WTC11 (cell line): Measurements from ENCODE around the gene ACSF3. TPM values are rescaled to one million over a fixed set of nuclear protein-coding genes. Genes with fewer than 3 reads are reported as not detected.

Experiments used
- ATAC-seq: fragments of 200-7000 bp; cut with Tn5 transposase; 2 replicates; pipeline ENCODE4 v1.10.0; 2021; ENCODE audit warnings: mild to moderate bottlenecking, moderate library complexity
- CTCF ChIA-PET: fragments of 300-600 bp; sonication (Branson Sonifier 250); formaldehyde crosslinking; loops from one replicate; lab custom pipeline; 2021; ENCODE audit warnings: antibody characterized with exemption; lab: Charles Lee
- POLR2A ChIA-PET: fragments of 350-600 bp; sonication (Branson Sonifier 250); formaldehyde crosslinking; loops from one replicate; lab custom pipeline; 2021; ENCODE audit warnings: antibody characterized with exemption; lab: Charles Lee
- DNase-seq: peaks from one replicate; pipeline ENCODE4 v3.0.0; 2021; ENCODE audit warnings: low spot score
- H3K27ac Mint-ChIP-seq: 2 replicates; pipeline ENCODE4 v1.8.0; 2021; ENCODE audit warnings: mixed read lengths
- H3K27me3 Mint-ChIP-seq: 2 replicates; pipeline ENCODE4 v1.8.0; 2021; ENCODE audit warnings: low read depth, mild to moderate bottlenecking, moderate library complexity, mixed read lengths
- H3K36me3 Mint-ChIP-seq: 2 replicates; pipeline ENCODE4 v1.8.0; 2021; ENCODE audit warnings: mixed read lengths
- H3K4me1 Mint-ChIP-seq: 2 replicates; pipeline ENCODE4 v1.8.0; 2022; ENCODE audit warnings: mixed read lengths
- H3K4me3 Mint-ChIP-seq: 2 replicates; pipeline ENCODE4 v1.8.0; 2021; ENCODE audit warnings: mild to moderate bottlenecking, moderate library complexity, mixed read lengths
- H3K9me3 Mint-ChIP-seq: 2 replicates; pipeline ENCODE4 v1.8.0; 2021; ENCODE audit warnings: mixed read lengths
- AFF4 ChIP-seq: sonication (generic); formaldehyde crosslinking; IDR thresholded peaks from 2 replicates; pipeline ENCODE4 v1.8.1; 2023; ENCODE audit warnings: mild to moderate bottlenecking, missing genetic modification reagents, borderline replicate concordance
- CREB1 ChIP-seq: sonication (generic); formaldehyde crosslinking; IDR thresholded peaks from 2 replicates; pipeline ENCODE4 v1.8.0; 2023; ENCODE audit warnings: mild to moderate bottlenecking, missing genetic modification reagents
- CREM ChIP-seq: sonication (generic); formaldehyde crosslinking; IDR thresholded peaks from 2 replicates; pipeline ENCODE4 v1.8.1; 2022; ENCODE audit warnings: mild to moderate bottlenecking, missing genetic modification reagents, moderate library complexity
- E2F5 ChIP-seq: sonication (generic); formaldehyde crosslinking; IDR thresholded peaks from 2 replicates; pipeline ENCODE4 v1.8.1; 2022; ENCODE audit warnings: mild to moderate bottlenecking, moderate library complexity, missing genetic modification reagents
- FOXJ3 ChIP-seq: sonication (generic); formaldehyde crosslinking; IDR thresholded peaks from 2 replicates; pipeline ENCODE4 v1.9.0; 2021; ENCODE audit warnings: missing genetic modification reagents, mild to moderate bottlenecking, borderline replicate concordance
- FOXK1 ChIP-seq: sonication (generic); formaldehyde crosslinking; IDR thresholded peaks from 2 replicates; pipeline ENCODE4 v1.8.0; 2022; ENCODE audit warnings: mild to moderate bottlenecking, moderate library complexity, missing genetic modification reagents
- HMGA2 ChIP-seq: fragments of 250-450 bp; sonication (Bioruptor Pico); IDR thresholded peaks from 2 replicates; pipeline ENCODE4 v1.4.0; 2021; ENCODE audit warnings: mild to moderate bottlenecking, moderate library complexity
- KAT7 ChIP-seq: sonication (generic); formaldehyde crosslinking; IDR thresholded peaks from 2 replicates; pipeline ENCODE4 v1.8.1; 2023; ENCODE audit warnings: missing genetic modification reagents, mild to moderate bottlenecking, borderline replicate concordance
- MXD4 ChIP-seq: fragments of 250-450 bp; sonication (Bioruptor Pico); IDR thresholded peaks from 2 replicates; pipeline ENCODE4 v1.8.0; 2021; ENCODE audit warnings: mild to moderate bottlenecking, moderate library complexity, borderline replicate concordance
- NR1H2 ChIP-seq: sonication (generic); formaldehyde crosslinking; IDR thresholded peaks from 2 replicates; pipeline ENCODE4 v1.9.0; 2021; ENCODE audit warnings: mild to moderate bottlenecking, moderate library complexity, missing genetic modification reagents
- TP53 ChIP-seq: sonication (generic); formaldehyde crosslinking; IDR thresholded peaks from 2 replicates; pipeline ENCODE4 v1.8.1; 2023; ENCODE audit warnings: mild to moderate bottlenecking, missing genetic modification reagents
- ZNF219 ChIP-seq: sonication (generic); formaldehyde crosslinking; IDR thresholded peaks from 2 replicates; pipeline ENCODE4 v1.8.0; 2023; ENCODE audit warnings: missing genetic modification reagents, mild to moderate bottlenecking, borderline replicate concordance
- ZNF232 ChIP-seq: sonication (generic); formaldehyde crosslinking; IDR thresholded peaks from 2 replicates; pipeline ENCODE4 v1.8.0; 2022; ENCODE audit warnings: mild to moderate bottlenecking, missing genetic modification reagents
- total RNA-seq: library from RNA; stranded (reverse); gene quantifications from 3 replicates; pipeline ENCODE4 v1.2.3, GENCODE V29; 2021
- TF ChIP-seq, protein P1 (sequence below): sonication (generic); formaldehyde crosslinking; IDR thresholded peaks from 2 replicates; pipeline ENCODE4 v1.8.1; 2023; ENCODE audit warnings: mild to moderate bottlenecking, moderate library complexity, missing genetic modification reagents
- TF ChIP-seq, protein P2 (sequence below): sonication (generic); formaldehyde crosslinking; IDR thresholded peaks from 2 replicates; pipeline ENCODE4 v1.8.0; 2023; ENCODE audit warnings: missing genetic modification reagents

The ACSF3 gene
- total RNA-seq, 1 experiment from 2014 or later: 22.9 TPM

DNA sequence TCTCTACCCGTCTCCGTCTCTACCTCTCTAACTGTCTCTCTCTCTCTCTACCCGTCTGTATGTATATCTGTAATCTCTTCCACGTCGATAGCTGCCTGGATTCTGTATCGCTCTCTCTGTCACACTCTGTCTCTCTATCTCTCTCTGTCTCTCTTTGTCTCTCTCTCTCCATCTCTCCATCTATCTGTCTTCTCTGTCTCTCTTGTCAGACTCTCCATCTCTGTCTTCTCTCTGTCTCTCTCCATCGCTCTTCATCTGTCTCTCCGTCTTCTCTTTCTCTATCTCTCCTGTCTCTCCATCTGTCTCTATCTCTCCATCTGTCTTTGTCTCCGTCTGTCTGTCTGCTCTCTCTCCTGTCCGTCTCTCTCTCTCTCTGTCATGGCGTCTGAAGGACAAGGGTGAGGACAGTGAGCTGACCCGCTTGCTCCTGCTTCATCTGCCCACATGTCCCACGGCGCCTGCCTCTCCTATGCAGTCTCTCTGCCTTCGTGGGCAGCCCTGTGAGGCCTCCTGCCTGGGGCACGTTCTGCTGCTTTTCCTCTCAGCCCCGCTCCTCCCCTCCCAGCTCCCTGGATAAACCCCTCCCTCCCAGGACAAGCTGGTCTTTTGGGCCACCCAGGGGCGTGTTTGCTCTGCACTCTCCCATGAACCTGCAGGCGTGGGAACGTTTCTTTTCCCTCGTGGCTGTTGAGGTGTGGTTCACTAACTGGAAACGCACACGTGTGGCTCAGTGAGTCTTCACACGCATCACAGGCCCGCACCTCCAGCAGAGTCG, 18.9 kb downstream of the ACSF3 start:
- ATAC-seq (no peak), DNase-seq (no peak)
- Mint-ChIP-seq H3K4me1 (0 out of 2 replicates have a peak, but pooled peaks cover 2% of the 10 kb centered on the region), H3K27ac (no peak overlapping the region), H3K4me3 (no peak overlapping the region), H3K9me3 (no peaks in the 10 kb centered on the region), H3K36me3 (peaks cover 36% of the 10 kb centered on the region), H3K27me3 (no peaks in the 10 kb centered on the region; the same call in 1 of the 2 replicates)
- POLR2A ChIA-PET: no interaction called here
- CTCF ChIA-PET: no interaction called here
- TF ChIP-seq MXD4 (CRISPR knock-in tag): no peak
- TF ChIP-seq TP53: no peak
- no peak for TF ChIP-seq KAT7 (CRISPR knock-in tag)
- TF ChIP-seq NR1H2 (CRISPR knock-in tag): no peak
- no peak for TF ChIP-seq ZNF219 (CRISPR knock-in tag)
- no peak for TF ChIP-seq FOXK1
- TF ChIP-seq CREB1 (CRISPR knock-in tag): no peak
- TF ChIP-seq, protein P1, sequence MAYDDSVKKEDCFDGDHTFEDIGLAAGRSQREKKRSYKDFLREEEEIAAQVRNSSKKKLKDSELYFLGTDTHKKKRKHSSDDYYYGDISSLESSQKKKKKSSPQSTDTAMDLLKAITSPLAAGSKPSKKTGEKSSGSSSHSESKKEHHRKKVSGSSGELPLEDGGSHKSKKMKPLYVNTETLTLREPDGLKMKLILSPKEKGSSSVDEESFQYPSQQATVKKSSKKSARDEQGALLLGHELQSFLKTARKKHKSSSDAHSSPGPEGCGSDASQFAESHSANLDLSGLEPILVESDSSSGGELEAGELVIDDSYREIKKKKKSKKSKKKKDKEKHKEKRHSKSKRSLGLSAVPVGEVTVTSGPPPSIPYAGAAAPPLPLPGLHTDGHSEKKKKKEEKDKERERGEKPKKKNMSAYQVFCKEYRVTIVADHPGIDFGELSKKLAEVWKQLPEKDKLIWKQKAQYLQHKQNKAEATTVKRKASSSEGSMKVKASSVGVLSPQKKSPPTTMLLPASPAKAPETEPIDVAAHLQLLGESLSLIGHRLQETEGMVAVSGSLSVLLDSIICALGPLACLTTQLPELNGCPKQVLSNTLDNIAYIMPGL (CRISPR knock-in tag): no peak
- no peak for TF ChIP-seq ZNF232 (CRISPR knock-in tag)
- no peak for TF ChIP-seq FOXJ3 (CRISPR knock-in tag)

- no peak for ATAC-seq
- Mint-ChIP-seq H3K36me3 (peaks cover 31% of the 10 kb centered on the region), H3K4me1 (peaks cover 5% of the 10 kb centered on the region)
- TF ChIP-seq MXD4 (CRISPR knock-in tag) (no peak), E2F5 (CRISPR knock-in tag) (no peak)
- TF ChIP-seq, all 79 proteins: peak for 0
- Mint-ChIP-seq H3K27me3 (no peaks in the 10 kb centered on the region; the same call in 1 of the 2 replicates), H3K4me3 (no peak overlapping the region), H3K27ac (no peak overlapping the region), H3K9me3 (no peaks in the 10 kb centered on the region)
- no peak for DNase-seq
- ChIA-PET CTCF (no interaction called here), POLR2A (no interaction called here)
Observed at GRCh38 chr16:89113152-89113547, 19.5 kb downstream of the ACSF3 start.

DNA sequence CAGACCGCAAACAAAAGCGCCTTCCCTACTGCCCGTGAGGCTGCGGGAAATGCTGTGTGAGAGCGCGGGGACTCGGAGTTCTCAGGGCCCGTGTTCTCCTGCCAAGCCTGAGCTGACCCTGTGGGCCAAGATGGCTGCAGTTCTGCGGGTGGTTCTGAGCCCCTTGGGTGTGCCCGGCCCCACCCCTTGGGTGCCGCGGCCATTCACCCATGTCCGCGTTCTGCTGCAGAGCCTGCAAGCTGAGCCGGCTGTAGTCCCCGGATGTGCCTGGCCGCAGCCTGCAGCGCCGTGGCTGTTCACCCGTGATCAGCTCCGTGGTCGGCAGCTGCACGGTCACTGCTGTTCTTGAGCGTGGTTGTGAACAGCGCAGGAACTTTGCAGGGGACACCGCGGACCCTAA, 20.0 kb downstream of the ACSF3 start:
- Mint-ChIP-seq H3K4me3 (no peak overlapping the region), H3K27ac (no peak overlapping the region), H3K4me1 (peaks cover 9% of the 10 kb centered on the region), H3K9me3 (no peaks in the 10 kb centered on the region), H3K27me3 (no peaks in the 10 kb centered on the region; the same call in 1 of the 2 replicates), H3K36me3 (peaks cover 26% of the 10 kb centered on the region)
- POLR2A ChIA-PET: no interaction called here
- DNase-seq (no peak), ATAC-seq (no peak)
- TF ChIP-seq CREM (CRISPR knock-in tag): no peak
- no peak for TF ChIP-seq HMGA2 (CRISPR knock-in tag)
- no peak for TF ChIP-seq AFF4 (CRISPR knock-in tag)
- TF ChIP-seq, protein P2, sequence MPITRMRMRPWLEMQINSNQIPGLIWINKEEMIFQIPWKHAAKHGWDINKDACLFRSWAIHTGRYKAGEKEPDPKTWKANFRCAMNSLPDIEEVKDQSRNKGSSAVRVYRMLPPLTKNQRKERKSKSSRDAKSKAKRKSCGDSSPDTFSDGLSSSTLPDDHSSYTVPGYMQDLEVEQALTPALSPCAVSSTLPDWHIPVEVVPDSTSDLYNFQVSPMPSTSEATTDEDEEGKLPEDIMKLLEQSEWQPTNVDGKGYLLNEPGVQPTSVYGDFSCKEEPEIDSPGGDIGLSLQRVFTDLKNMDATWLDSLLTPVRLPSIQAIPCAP: no peak
- CTCF ChIA-PET: no interaction called here
